Ascending aorta (tissue), 2 donors: ENCODE data around the gene TIE1. TPM values are rescaled to one million over a fixed set of nuclear protein-coding genes. Genes with fewer than 3 reads are reported as not detected.

Experiments used
- DNase-seq, 2 donors: peaks; one replicate each; pipeline ENCODE4 v3.0.0-alpha.2; 2019; ENCODE audit warnings: low spot score in 2 of 2
- H3K27ac ChIP-seq, 2 donors: fragments of 200-600 bp; sonication (generic); one replicate each; pipeline ENCODE4 v1.5.1; 2016 to 2017; ENCODE audit warnings: mild to moderate bottlenecking in 1 of 2
- H3K27me3 ChIP-seq: fragments of 200-600 bp; sonication (generic); one replicate; pipeline ENCODE4 v1.5.1; 2017
- H3K36me3 ChIP-seq, 2 donors: fragments of 200-600 bp; sonication (generic); one replicate each; pipeline ENCODE4 v1.5.1; 2016
- H3K4me1 ChIP-seq, 2 donors: fragments of 200-600 bp; sonication (generic); one replicate each; pipeline ENCODE4 v1.5.1; 2016 to 2017; ENCODE audit warnings: mild to moderate bottlenecking in 1 of 2
- H3K4me3 ChIP-seq, 2 donors: fragments of 200-600 bp; sonication (generic); one replicate each; pipeline ENCODE4 v1.5.1; 2016 to 2017; ENCODE audit warnings: mild to moderate bottlenecking in 1 of 2
- H3K9me3 ChIP-seq, 2 donors: fragments of 200-600 bp; sonication (generic); one replicate each; pipeline ENCODE4 v1.5.1; 2016
- intact Hi-C: fragments of 100-400 bp; cut with DNase I; formaldehyde crosslinking; loops from one replicate; pipeline ENCODE4 v1.15.1; 2023
- total RNA-seq: library from RNA; depleted of rRNA; stranded (reverse); fragments of >200 nt; gene quantifications from one replicate; pipeline ENCODE4 v1.1.0, GENCODE V29; 2016
- TF ChIP-seq, protein P1 (sequence below), 3 experiments: fragments of 200-600 bp in 2 of 3; fragments of 450-650 bp in 1 of 3; sonication (generic) in 2 of 3; IDR thresholded peaks; one replicate each; pipeline ENCODE4 v1.5.1; 2016 to 2019; ENCODE audit warnings: antibody characterized with exemption in 3 of 3, mild to moderate bottlenecking in 1 of 3, moderate library complexity in 1 of 3

TIE1 gene
- total RNA-seq, 1 donor from 2014 or later: 120 TPM

DNA sequence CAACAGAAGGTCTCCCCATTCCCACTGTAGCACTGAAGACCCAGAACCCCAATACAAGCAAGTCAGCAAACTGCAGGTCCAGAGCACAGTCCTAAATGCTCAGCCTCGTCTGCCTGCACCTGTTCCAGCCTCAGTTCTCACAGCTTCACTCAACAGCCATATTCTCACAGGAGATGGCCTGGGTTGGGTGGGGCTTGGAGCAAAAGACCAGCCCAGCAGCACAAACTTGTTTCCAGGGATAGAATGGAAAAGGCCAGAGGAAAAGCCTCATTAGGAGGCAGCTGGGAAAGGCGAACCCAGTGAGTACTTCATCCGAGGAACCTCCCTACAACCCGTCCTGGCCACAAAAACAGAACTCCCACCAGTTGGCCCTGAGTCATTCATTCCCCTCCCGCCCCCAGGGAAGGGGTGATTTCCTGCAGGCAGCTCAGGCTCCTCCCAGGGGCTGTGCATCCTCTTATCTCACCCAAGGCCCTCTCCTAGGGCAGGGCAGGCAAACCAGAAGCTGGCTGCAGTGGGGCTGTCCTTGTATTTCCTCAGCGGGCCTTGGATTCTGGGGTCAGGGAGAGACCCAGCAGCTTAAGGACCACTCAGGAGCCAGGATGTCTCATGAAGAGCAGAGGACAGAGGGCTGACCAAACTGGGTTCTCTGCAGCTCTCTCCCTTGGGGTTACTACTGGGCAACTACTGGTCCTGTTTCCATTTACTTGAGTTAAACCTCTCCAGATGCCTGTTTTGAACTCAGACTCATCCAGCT, 29.4 kb downstream of the TIE1 start:
- no peaks in the 10 kb centered on the region for H3K27me3 ChIP-seq
- no peak overlapping the region for H3K4me3 ChIP-seq
- peak; percentile 25 to 70 for DNase-seq
- intact Hi-C loops: no loop called here
- TF ChIP-seq, protein P1, sequence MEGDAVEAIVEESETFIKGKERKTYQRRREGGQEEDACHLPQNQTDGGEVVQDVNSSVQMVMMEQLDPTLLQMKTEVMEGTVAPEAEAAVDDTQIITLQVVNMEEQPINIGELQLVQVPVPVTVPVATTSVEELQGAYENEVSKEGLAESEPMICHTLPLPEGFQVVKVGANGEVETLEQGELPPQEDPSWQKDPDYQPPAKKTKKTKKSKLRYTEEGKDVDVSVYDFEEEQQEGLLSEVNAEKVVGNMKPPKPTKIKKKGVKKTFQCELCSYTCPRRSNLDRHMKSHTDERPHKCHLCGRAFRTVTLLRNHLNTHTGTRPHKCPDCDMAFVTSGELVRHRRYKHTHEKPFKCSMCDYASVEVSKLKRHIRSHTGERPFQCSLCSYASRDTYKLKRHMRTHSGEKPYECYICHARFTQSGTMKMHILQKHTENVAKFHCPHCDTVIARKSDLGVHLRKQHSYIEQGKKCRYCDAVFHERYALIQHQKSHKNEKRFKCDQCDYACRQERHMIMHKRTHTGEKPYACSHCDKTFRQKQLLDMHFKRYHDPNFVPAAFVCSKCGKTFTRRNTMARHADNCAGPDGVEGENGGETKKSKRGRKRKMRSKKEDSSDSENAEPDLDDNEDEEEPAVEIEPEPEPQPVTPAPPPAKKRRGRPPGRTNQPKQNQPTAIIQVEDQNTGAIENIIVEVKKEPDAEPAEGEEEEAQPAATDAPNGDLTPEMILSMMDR (IDR thresholded peaks at IDR 0.05): no peak
- H3K27ac ChIP-seq: no peak overlapping the region
- no peaks in the 10 kb centered on the region for H3K36me3 ChIP-seq
- no peaks in the 10 kb centered on the region for H3K4me1 ChIP-seq
- H3K9me3 ChIP-seq: peaks cover 0 to 10% of the 10 kb centered on the region in 2 donors

DNA sequence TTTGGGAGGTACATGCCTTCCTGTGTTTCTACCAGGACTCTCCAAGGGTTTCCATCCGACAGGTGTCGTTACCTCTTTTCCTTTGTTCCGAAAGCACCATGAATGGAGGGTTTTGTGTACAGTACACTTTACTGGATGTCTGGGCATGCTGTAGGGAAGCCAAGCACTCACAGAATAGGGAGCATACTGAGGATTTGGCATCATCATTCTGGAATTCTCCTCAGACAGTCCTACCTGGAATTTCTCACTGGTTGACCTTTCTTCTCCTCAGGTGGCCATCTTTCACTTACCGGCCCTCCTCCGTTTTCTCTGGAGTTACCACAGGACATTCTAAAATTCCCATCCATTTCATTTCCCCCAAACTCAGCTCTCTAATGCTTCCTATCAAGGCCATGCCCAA, 30.9 kb downstream of the TIE1 start:
- H3K27me3 ChIP-seq: no peaks in the 10 kb centered on the region
- H3K4me3 ChIP-seq: no peak overlapping the region
- H3K36me3 ChIP-seq: no peaks in the 10 kb centered on the region
- no peaks in the 10 kb centered on the region for H3K4me1 ChIP-seq
- DNase-seq: no peak
- intact Hi-C loops: no loop called here
- no peaks in the 10 kb centered on the region for H3K9me3 ChIP-seq
- TF ChIP-seq, protein P1 (IDR thresholded peaks at IDR 0.05): no peak
- H3K27ac ChIP-seq: no peak overlapping the region

DNA sequence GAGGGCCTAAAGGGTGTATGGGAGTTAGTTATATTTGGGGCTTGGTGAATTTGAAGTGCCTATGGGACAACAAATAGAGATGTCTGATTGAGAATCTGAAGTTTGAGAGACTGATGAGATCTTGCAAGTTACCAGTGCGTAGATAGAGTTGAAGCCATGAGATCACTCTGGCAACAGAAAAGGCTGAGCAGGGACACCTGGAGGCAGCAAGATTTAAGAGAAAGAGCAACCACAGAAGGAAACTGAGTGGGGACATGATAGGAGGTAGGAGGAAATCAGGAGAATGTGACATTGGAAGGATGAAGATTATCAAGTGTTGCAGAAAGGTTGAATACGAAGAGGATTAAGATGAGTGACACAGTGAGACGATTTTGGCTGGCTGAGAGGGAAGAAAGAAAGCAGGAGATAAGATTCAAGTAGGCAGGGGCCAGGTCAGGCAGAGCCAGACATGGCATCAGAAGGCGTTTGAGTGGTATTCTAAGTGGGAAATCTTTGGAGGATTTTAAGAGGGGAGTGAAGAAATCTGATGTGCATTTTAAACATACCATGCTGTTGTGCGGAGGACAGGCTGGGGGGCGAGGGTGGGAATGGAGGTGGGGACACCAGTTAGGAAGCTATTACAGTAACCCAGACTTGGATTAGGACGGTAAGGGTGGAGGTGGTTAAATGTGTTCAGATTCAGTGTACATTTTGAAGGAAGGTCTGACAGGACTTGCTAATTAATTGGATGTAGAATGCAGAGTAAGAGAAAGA, 33.8 kb downstream of the TIE1 start:
- Histone ChIP-seq H3K27me3 (no peaks in the 10 kb centered on the region), H3K4me1 (no peaks in the 10 kb centered on the region), H3K36me3 (no peaks in the 10 kb centered on the region), H3K4me3 (no peak overlapping the region), H3K9me3 (no peaks in the 10 kb centered on the region), H3K27ac (no peak overlapping the region)
- TF ChIP-seq, protein P1 (IDR thresholded peaks at IDR 0.05): no peak
- intact Hi-C loops: no loop called here
- no peak for DNase-seq

DNA sequence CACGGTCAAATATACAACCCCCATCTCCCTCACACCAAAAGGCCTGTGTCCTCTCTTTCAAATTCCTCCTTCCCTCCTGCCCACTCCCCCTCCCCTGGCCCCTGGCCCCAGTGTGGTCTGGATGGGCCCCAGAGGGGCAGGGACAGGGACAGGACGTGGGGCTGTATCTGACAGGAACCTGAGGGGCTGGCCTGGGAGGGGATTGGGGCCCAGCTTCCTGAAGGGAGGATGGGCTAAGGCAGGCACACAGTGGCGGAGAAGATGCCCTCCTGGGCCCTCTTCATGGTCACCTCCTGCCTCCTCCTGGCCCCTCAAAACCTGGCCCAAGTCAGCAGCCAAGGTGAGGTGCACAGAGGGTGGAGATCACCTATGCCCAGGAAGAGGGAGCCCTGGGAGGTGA, 36.8 kb downstream of the TIE1 start, which contains the start of gene MPL:
Gene MPL (plus strand): TSS at position 231 of the 400 bp plus-strand sequence. CDS start 31 bp downstream, at position 262.
- Histone ChIP-seq H3K4me1 (no peaks in the 10 kb centered on the region), H3K27me3 (no peaks in the 10 kb centered on the region), H3K36me3 (no peaks in the 10 kb centered on the region), H3K9me3 (no peaks in the 10 kb centered on the region), H3K27ac (no peak within 1 kb of the TSS), H3K4me3 (no peak within 1 kb of the TSS)
- TF ChIP-seq, protein P1 (IDR thresholded peaks at IDR 0.05): no peak
- intact Hi-C loops: no loop called here
- DNase-seq: no peak

DNA sequence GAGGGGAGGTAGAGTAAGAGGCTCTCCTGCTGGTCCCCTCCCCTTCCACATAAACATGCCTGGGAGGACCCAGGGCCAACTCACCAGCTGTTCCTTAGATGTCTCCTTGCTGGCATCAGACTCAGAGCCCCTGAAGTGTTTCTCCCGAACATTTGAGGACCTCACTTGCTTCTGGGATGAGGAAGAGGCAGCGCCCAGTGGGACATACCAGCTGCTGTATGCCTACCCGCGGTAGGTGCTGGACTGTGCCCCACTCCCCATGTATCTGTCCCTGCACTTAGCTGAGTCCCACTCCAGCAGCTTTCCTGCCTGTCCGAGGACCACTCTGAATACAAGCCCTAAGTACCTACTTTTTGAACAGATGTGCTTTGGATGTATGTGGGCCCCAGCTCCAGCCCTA, 37.2 kb downstream of the TIE1 start:
- Histone ChIP-seq H3K27me3 (no peaks in the 10 kb centered on the region), H3K36me3 (no peaks in the 10 kb centered on the region), H3K4me1 (no peaks in the 10 kb centered on the region), H3K27ac (no peak overlapping the region), H3K9me3 (no peaks in the 10 kb centered on the region), H3K4me3 (no peak overlapping the region)
- TF ChIP-seq, protein P1 (IDR thresholded peaks at IDR 0.05): no peak
- DNase-seq: no peak
- intact Hi-C loops: no loop called here
